CD4-positive, alpha-beta T cell (primary cell): ENCODE results near the gene TSHZ1. TPM values are rescaled to one million over a fixed set of nuclear protein-coding genes. Genes with fewer than 3 reads are reported as not detected.

Experiments used
- ATAC-seq: fragments of 200-7000 bp; cut with Tn5 transposase; one replicate; pipeline ENCODE4 v1.10.0; 2022; ENCODE audit warnings: mild to moderate bottlenecking; ENCODE audit not compliant: poor library complexity
- CTCF ChIA-PET: fragments of 350-600 bp; sonication (Branson Sonifier 250); formaldehyde crosslinking; loops from one replicate; lab custom pipeline; 2021; ENCODE audit warnings: antibody characterized with exemption, inconsistent platforms; lab: Charles Lee
- POLR2A ChIA-PET: fragments of 350-600 bp; sonication (Branson Sonifier 250); formaldehyde crosslinking; loops from one replicate; lab custom pipeline; 2021; ENCODE audit warnings: antibody characterized with exemption, inconsistent platforms; lab: Charles Lee
- DNase-seq, 14 experiments: peaks; one replicate each; pipeline ENCODE4 v3.0.0-alpha.2; 2013 to 2020; ENCODE audit warnings: mixed read lengths in 2 of 14
- H3K27ac ChIP-seq, 2 donors: one replicate each; pipeline versions ENCODE4 v1.5.1 to v1.7.0; 2013; ENCODE audit warnings: low read length in 2 of 2, low read depth in 1 of 2, mild to moderate bottlenecking in 1 of 2
- H3K27me3 ChIP-seq, 2 experiments: 1 replicate in 1 of 2; 2 replicates in 1 of 2; pipeline versions ENCODE4 v1.6.1 to v1.7.0; 2013; ENCODE audit warnings: low read length in 2 of 2, control low read depth in 1 of 2, mild to moderate bottlenecking in 1 of 2, moderate library complexity in 1 of 2; ENCODE audit not compliant: insufficient read depth in 2 of 2, control insufficient read depth in 1 of 2
- H3K36me3 ChIP-seq: one replicate; pipeline ENCODE4 v1.6.1; 2013; ENCODE audit warnings: low read length, control low read depth; ENCODE audit not compliant: insufficient read depth
- H3K4me1 ChIP-seq: one replicate; pipeline ENCODE4 v1.6.1; 2013; ENCODE audit warnings: low read length, control low read depth; ENCODE audit not compliant: insufficient read depth
- H3K4me3 ChIP-seq: one replicate; pipeline ENCODE4 v1.5.1; 2013; ENCODE audit warnings: mild to moderate bottlenecking, low read length, moderate library complexity
- H3K9me3 ChIP-seq, 2 experiments: 1 replicate in 1 of 2; 2 replicates in 1 of 2; pipeline versions ENCODE4 v1.6.1 to v1.7.0; 2013; ENCODE audit warnings: low read length in 2 of 2, mild to moderate bottlenecking in 2 of 2, control low read depth in 1 of 2, moderate library complexity in 1 of 2; ENCODE audit not compliant: control insufficient read depth in 1 of 2, insufficient read depth in 1 of 2
- H3K27ac Mint-ChIP-seq: one replicate; pipeline ENCODE4 v1.8.0; 2020; ENCODE audit warnings: mixed read lengths
- H3K27me3 Mint-ChIP-seq: one replicate; pipeline ENCODE4 v1.8.0; 2021; ENCODE audit warnings: mixed read lengths
- H3K36me3 Mint-ChIP-seq: one replicate; pipeline ENCODE4 v1.8.0; 2021; ENCODE audit warnings: low read depth, mixed read lengths
- H3K4me1 Mint-ChIP-seq: one replicate; pipeline ENCODE4 v1.8.0; 2021; ENCODE audit warnings: low read depth, mixed read lengths
- H3K4me3 Mint-ChIP-seq: one replicate; pipeline ENCODE4 v1.8.0; 2020; ENCODE audit warnings: mild to moderate bottlenecking, mixed read lengths
- H3K9me3 Mint-ChIP-seq: one replicate; pipeline ENCODE4 v1.8.0; 2020; ENCODE audit warnings: mixed read lengths
- CTCF ChIP-seq: fragments of 200-600 bp; IDR thresholded peaks from one replicate; pipeline ENCODE4 v1.8.0; 2022; ENCODE audit warnings: antibody characterized with exemption, mild to moderate bottlenecking
- intact Hi-C, 2 experiments: fragments of 100-400 bp; cut with DNase I in 1 of 2; cut with micrococcal nuclease in 1 of 2; formaldehyde crosslinking; loops; one replicate each; pipeline versions ENCODE4 v1.15.1 to v1.9.0; 2023 to 2025; cut with DNase I, micrococcal nuclease
- total RNA-seq, 174 experiments: library from RNA in 2 of 174; stranded (reverse) in 2 of 174; gene quantifications; one replicate each; pipeline ENCODE4 v1.2.3 and lab custom pipeline; 2021 to 2026

TSHZ1 gene
- total RNA-seq, 2 experiments from 2014 or later = 19.9 to 21.5 TPM

- no peaks in the 10 kb centered on the region for H3K27me3 Mint-ChIP-seq
- Histone ChIP-seq H3K27ac (no peak overlapping the region), H3K4me1 (peaks cover 26% of the 10 kb centered on the region), H3K9me3 (no peaks in the 10 kb centered on the region), H3K4me3 (no peak overlapping the region), H3K27me3 (no peaks in the 10 kb centered on the region), H3K36me3 (peaks cover 12% of the 10 kb centered on the region)
- no peak for ATAC-seq
- H3K4me1 Mint-ChIP-seq = peaks cover 69% of the 10 kb centered on the region
- no peak for DNase-seq
- POLR2A ChIA-PET = interaction anchor here (1.0 to 3.7 kb wide), 2 partner anchors 13 to 20 kb away, joined by 3 to 12 read pairs; partner anchors contain the start of gene TSHZ1
- CTCF ChIA-PET = no interaction called here
- no peaks in the 10 kb centered on the region for H3K9me3 Mint-ChIP-seq
- no peak overlapping the region for H3K27ac Mint-ChIP-seq
- no peak overlapping the region for H3K4me3 Mint-ChIP-seq
- intact Hi-C loops = no loop called here
- H3K36me3 Mint-ChIP-seq = peaks cover 9% of the 10 kb centered on the region
- TF ChIP-seq CTCF = no peak
Observed at GRCh38 chr18:75230163-75231052, 19.8 kb downstream of the TSHZ1 start.

GRCh38 chr18:75231053-75231406 lies 20.4 kb downstream of the TSHZ1 start:
- ChIA-PET POLR2A (no interaction called here), CTCF (no interaction called here)

GRCh38 chr18:75234901-75235300 lies 24.3 kb downstream of the TSHZ1 start:
- Mint-ChIP-seq H3K27ac (no peak overlapping the region), H3K4me1 (peaks cover 46% of the 10 kb centered on the region)
- CTCF ChIA-PET = no interaction called here

More at GRCh38 chr18:75231053-75231406, 20.4 kb downstream of the TSHZ1 start:
- Mint-ChIP-seq H3K27me3 (no peaks in the 10 kb centered on the region), H3K4me1 (peaks cover 69% of the 10 kb centered on the region), H3K9me3 (no peaks in the 10 kb centered on the region), H3K27ac (no peak overlapping the region), H3K36me3 (peaks cover 9% of the 10 kb centered on the region), H3K4me3 (no peak overlapping the region)
- ATAC-seq = peak; percentile 26
- peak in 1 of 14 experiments; percentile 37 for DNase-seq
- H3K4me3 ChIP-seq = no peak overlapping the region
- no peak overlapping the region for H3K27ac ChIP-seq
- H3K9me3 ChIP-seq = no peaks in the 10 kb centered on the region
- H3K27me3 ChIP-seq = no peaks in the 10 kb centered on the region
- H3K36me3 ChIP-seq = peaks cover 16% of the 10 kb centered on the region
- no peak for TF ChIP-seq CTCF
- peaks cover 28% of the 10 kb centered on the region for H3K4me1 ChIP-seq
- intact Hi-C loops = no loop called here

More at GRCh38 chr18:75234901-75235300, 24.3 kb downstream of the TSHZ1 start:
- intact Hi-C loops = no loop called here
- no peak for TF ChIP-seq CTCF
- Histone ChIP-seq H3K36me3 (peaks cover 12% of the 10 kb centered on the region), H3K4me1 (peaks cover 8% of the 10 kb centered on the region), H3K27me3 (no peaks in the 10 kb centered on the region), H3K9me3 (no peaks in the 10 kb centered on the region), H3K27ac (no peak overlapping the region), H3K4me3 (no peak overlapping the region)
- ATAC-seq (no peak), DNase-seq (no peak)
- Mint-ChIP-seq H3K27me3 (no peaks in the 10 kb centered on the region), H3K9me3 (no peaks in the 10 kb centered on the region), H3K36me3 (peaks cover 6% of the 10 kb centered on the region), H3K4me3 (no peak overlapping the region)
- POLR2A ChIA-PET = interaction anchor here (2.7 kb wide), 1 partner anchor 19 kb away, joined by 9 read pairs; no protein-coding TSS in a partner anchor
